GM04504 (cell line): ENCODE data around the gene GPR153.
"Not testable (repeated sequence)": the region's sequence is repeated elsewhere in the genome, so short reads cannot be mapped to it uniquely, and the experiment has no call there.

Experiments
- DNase-seq: peaks from one replicate; pipeline ENCODE4 v3.0.0-alpha.2; 2012; ENCODE audit warnings: low read depth

The GPR153 gene

GRCh38 chr1:6224718-6225117, 36.2 kb downstream of the GPR153 start:
- DNase-seq: no peak

DNA sequence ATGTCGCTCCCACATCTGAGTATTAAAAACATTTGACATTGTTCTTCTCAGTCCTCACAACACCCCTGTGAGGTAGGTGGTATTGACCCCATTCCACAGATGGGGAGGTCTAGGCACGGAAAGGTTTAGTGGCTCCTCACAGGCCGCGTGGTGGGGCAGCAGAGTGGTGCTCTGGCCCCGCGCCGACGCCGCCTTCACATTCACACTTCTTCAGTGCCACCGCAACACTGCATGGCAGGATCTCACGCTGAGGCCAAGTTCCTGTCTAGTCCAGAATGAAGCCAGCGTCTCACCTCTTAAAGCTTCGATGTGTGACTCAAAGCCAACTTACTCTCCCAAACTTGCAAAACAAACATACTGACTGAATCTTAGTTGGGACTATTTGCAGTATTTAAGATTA, 37.3 kb downstream of the GPR153 start:
- DNase-seq: no peak

DNA sequence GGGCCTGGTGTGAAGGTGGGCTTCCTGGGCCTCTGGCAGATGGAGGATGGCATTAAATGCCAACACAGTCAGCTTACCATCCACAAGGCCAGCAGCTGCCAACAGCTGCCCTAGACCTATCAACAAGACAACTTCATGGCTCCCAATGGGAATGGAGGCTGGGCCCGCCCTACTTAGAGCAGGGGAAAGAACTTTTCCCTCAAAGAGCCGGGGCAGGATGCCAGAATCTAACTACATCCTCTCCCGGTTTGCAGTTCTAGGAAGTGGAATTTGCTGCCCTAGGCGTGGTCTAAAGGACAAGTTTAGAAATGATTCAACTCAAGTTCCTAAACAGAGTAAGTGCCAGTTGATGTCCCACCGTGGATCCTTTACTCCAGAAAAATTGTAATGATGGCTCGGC, 38.3 kb downstream of the GPR153 start:
- DNase-seq: no peak

DNA sequence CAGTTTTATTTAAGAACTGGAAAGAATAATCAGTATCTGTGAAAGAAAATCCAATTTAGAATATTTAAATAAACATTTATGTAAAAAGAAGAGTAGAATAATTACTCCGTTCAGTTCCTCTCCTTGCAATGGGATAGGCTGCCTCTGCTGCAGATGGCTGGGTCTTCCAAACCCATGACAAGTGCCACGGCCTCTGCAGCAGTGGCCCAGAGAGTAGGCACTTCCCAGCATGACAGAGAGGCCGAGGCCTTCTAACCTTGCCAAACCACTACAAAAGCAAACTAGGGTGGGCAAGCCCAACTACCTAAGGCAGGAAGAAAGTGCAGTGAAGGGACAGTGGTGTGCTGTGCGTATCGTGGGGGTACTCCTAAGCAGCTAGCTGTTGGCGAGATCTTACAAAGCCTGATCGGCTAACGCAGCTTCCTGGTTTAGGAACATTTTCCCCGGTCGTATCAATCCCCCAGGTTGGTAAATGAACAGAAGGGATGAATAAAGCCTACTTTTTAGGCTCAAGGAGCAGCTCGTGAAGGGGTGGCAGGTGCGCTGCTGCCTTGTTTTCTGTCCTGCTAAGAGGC, 39.6 kb downstream of the GPR153 start:
- no peak for DNase-seq

- no peak for DNase-seq
Observed at GRCh38 chr1:6220236-6220635, 40.7 kb downstream of the GPR153 start.

DNA sequence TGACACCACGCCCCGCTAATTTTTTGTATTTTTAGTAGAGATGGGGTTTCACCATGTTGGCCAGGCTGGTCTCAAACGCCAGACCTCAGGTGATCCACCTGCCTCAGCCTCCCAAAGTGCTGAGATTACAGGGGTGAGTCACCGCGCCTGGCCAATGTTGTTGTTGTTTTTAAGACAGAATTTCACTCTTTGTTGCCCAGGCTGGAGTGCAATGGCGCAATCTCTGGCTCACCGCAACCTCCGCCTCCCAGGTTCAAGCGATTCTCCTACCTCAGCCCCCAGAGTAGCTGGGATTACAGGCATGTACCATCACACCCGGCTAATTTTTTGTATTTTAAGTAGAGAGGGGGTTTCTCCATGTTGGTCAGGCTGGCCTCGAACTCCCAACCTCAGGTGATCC, 41.3 kb downstream of the GPR153 start:
- not testable (repeated sequence) for DNase-seq

GRCh38 chr1:6218375-6219164, 42.3 kb downstream of the GPR153 start:
- no peak for DNase-seq

DNA sequence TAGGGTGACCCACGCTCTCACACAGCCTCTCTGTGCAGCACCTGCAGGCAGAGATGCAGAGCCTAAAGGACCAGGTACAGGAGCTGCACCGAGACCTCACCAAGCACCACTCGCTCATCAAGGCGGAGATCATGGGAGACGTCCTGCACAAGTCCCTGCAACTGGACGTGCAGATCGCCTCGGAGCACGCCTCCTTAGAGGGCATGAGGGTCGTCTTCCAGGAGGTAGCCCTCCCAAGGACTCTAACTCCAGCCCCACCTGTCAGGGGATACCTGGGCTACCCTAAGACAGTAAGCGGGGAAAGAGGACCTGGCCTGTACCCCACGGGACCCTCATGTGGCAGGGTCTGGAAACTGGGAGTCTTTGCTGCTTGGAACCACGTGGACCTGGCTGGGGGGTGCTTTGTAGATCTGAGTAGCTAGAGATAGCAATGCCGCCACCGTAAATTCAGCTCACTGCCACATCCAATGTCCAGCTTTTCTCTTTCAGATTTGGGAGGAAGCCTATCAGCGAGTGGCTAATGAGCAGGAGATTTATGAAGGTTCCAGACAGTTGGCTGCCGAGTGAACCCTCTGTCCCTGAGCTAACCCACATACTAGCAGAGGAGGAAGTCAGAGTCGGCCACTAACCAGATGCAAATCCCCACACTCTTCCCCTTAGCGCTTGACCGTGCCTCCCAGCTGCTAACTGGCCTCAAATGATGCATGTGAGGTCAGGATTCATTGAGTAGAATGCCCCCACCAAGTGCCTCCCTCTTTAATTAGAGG, 48.5 kb downstream of the GPR153 start:
- DNase-seq: no peak

- DNase-seq: no peak
Observed at GRCh38 chr1:6211731-6212130, 49.2 kb downstream of the GPR153 start.

- DNase-seq: no peak
Observed at GRCh38 chr1:6210591-6211355, 50.1 kb downstream of the GPR153 start.

- no peak for DNase-seq
Observed at GRCh38 chr1:6209661-6210580, 51.0 kb downstream of the GPR153 start.

- DNase-seq: no peak
Observed at GRCh38 chr1:6208723-6209660, 51.9 kb downstream of the GPR153 start.

GRCh38 chr1:6207921-6208320, 53.0 kb downstream of the GPR153 start:
- DNase-seq: no peak

GRCh38 chr1:6207075-6207885, 53.6 kb downstream of the GPR153 start:
- DNase-seq: no peak

- DNase-seq: no peak
Observed at GRCh38 chr1:6206520-6206855, 54.4 kb downstream of the GPR153 start.

GRCh38 chr1:6205849-6206519, 54.9 kb downstream of the GPR153 start, which contains the start of gene RNF207:
TSS of gene RNF207 (plus strand) at chr1:6206119. CDS start at chr1:6206536, 417 bp downstream.
- no peak for DNase-seq

DNA sequence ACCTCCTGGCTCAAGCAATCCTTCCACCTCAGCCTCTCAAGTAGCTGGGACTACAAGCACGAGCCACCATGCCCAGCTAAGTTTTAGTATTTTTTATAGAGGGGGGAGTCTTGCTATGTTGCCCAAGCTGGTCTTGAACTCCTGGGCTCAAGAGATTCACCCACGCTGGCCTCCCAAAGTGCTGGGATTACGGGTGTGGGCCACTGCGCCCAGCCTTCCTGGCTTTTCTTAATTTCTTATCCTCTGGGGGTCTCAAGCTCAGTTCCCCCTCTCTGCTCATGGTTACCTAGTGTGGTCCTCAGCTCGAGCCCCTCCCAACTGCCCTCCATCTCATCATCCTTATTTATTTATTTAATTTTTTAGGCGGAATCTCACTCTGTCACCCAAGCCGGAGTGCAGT, 58.6 kb downstream of the GPR153 start:
- no peak for DNase-seq

DNA sequence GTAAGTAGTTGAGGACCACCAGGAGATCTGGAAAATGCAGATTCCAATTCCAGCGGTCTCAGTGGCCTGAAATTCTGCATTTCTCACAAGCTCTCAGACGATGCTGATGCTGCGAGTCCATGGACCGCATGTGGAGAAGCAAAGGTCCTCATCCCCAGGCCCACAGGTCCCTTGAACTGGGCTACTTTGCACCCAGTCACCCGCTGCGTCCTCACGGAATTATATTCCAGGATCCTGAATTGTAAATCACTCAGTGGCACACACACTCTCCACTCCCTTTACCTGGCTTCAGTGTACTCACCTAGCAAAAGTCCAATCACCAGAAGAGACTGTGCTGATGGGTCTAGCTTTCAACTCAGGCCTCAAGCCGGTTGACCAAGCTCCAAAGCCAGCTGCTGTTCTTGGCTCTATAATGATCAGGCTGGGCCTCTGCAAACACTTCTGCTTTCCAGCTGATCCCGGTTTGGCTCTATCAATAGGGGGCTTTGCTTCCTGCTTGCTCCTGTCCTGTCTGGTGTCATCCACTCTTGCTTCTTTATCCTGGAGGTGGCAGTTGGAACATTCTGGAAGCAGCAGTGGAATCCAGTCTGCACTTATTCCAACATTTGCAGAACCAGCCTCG, 60.6 kb downstream of the GPR153 start:
- DNase-seq: no peak
